Inflammatory macrophage treated with lipopolysaccharide for 4 hours (primary cell): ENCODE data around the gene MYO9A.

ENCODE experiments used
- DNase-seq: peaks from one replicate; pipeline ENCODE4 v3.0.0-alpha.2; 2020

Gene MYO9A

GRCh38 chr15:71830981-71831380 lies 287.0 kb downstream of the MYO9A start:
- DNase-seq, result no peak

GRCh38 chr15:71826196-71826595 lies 291.8 kb downstream of the MYO9A start:
- DNase-seq, result no peak

GRCh38 chr15:71825021-71825730 lies 292.8 kb downstream of the MYO9A start:
- no peak for DNase-seq

GRCh38 chr15:71823801-71824200 lies 294.1 kb downstream of the MYO9A start:
- no peak for DNase-seq

- DNase-seq, result no peak
Measured at GRCh38 chr15:71822890-71823630, 294.9 kb downstream of the MYO9A start.

- no peak for DNase-seq
Measured at GRCh38 chr15:71821547-71822129, 296.3 kb downstream of the MYO9A start.

GRCh38 chr15:71820127-71820526 lies 297.8 kb downstream of the MYO9A start:
- no peak for DNase-seq

GRCh38 chr15:71817351-71817750 lies 300.6 kb downstream of the MYO9A start:
- DNase-seq, result no peak

GRCh38 chr15:71815301-71815700 lies 302.6 kb downstream of the MYO9A start:
- no peak for DNase-seq

GRCh38 chr15:71813723-71814470 lies 304.1 kb downstream of the MYO9A start:
- no peak for DNase-seq

- no peak for DNase-seq
Measured at GRCh38 chr15:71812966-71813722, 304.8 kb downstream of the MYO9A start.

- DNase-seq, result no peak
Measured at GRCh38 chr15:71811752-71812735, 305.9 kb downstream of the MYO9A start.

GRCh38 chr15:71811036-71811736 lies 306.8 kb downstream of the MYO9A start:
- no peak for DNase-seq

GRCh38 chr15:71810256-71811035 lies 307.5 kb downstream of the MYO9A start, which contains the start of gene NR2E3:
TSS of gene NR2E3 (plus strand) at chr15:71810554. CDS start at chr15:71810744, 190 bp downstream.
- DNase-seq, result no peak

- no peak for DNase-seq
Measured at GRCh38 chr15:71809346-71809745, 308.6 kb downstream of the MYO9A start.

- DNase-seq, result no peak
Measured at GRCh38 chr15:71808311-71809020, 309.5 kb downstream of the MYO9A start.

GRCh38 chr15:71807691-71808091 lies 310.3 kb downstream of the MYO9A start:
- no peak for DNase-seq

GRCh38 chr15:71807125-71807629 lies 310.8 kb downstream of the MYO9A start:
- DNase-seq, result no peak

GRCh38 chr15:71806452-71806931 lies 311.5 kb downstream of the MYO9A start:
- no peak for DNase-seq
